Measurements from ENCODE around the gene PRMT7. TPM values are rescaled to one million over a fixed set of nuclear protein-coding genes. Genes with fewer than 3 reads are reported as not detected.

Gene PRMT7, protein sequence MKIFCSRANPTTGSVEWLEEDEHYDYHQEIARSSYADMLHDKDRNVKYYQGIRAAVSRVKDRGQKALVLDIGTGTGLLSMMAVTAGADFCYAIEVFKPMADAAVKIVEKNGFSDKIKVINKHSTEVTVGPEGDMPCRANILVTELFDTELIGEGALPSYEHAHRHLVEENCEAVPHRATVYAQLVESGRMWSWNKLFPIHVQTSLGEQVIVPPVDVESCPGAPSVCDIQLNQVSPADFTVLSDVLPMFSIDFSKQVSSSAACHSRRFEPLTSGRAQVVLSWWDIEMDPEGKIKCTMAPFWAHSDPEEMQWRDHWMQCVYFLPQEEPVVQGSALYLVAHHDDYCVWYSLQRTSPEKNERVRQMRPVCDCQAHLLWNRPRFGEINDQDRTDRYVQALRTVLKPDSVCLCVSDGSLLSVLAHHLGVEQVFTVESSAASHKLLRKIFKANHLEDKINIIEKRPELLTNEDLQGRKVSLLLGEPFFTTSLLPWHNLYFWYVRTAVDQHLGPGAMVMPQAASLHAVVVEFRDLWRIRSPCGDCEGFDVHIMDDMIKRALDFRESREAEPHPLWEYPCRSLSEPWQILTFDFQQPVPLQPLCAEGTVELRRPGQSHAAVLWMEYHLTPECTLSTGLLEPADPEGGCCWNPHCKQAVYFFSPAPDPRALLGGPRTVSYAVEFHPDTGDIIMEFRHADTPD
- 23.7 TPM for polyA plus RNA-seq (2013, experiment 1 of 2; ENCODE audit: insufficient read length)
- polyA plus RNA-seq (2013, experiment 2 of 2; ENCODE audit: insufficient read length): 25.0 TPM

- peak; percentile 85 for DNase-seq
These were observed at the start of gene PRMT7, which contains the start of gene SLC7A6OS for GRCh38 chr16:68310774-68311511. Gene PRMT7 (plus strand): TSS chr16:68311019. CDS start chr16:68315980, 4,961 bp downstream. Gene SLC7A6OS (minus strand): TSS chr16:68310946. CDS start chr16:68310926, 20 bp downstream.

DNA sequence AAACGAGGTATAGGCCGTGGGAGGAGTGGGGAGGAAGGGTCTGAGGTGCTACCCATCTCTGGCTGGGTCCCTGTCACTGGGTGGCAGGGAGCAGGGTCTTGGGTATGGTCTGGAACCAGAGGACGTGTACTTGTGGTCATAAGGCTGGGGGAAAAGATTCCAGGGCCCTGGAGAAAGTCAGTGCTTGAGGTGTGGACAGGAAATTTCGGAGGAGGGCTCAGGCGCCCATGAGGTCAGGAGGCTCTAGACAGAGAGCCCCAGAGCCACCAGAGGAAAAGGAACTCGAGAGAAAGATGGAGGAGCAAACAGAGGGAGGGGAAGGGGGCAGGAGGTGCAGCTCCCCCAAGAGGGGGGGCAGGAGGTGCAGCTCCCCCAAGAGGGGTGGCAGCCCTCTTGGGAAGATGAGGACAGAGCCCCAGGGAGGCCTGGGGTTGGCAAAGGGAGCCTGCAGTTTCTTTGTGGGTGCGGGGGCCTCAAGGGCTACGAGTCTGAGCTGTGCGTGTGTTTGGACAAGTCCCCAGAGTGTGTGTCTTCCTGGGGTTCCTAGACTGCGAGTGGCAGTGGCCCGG, 47.2 kb upstream of the PRMT7 start:
- no peak for DNase-seq

DNA sequence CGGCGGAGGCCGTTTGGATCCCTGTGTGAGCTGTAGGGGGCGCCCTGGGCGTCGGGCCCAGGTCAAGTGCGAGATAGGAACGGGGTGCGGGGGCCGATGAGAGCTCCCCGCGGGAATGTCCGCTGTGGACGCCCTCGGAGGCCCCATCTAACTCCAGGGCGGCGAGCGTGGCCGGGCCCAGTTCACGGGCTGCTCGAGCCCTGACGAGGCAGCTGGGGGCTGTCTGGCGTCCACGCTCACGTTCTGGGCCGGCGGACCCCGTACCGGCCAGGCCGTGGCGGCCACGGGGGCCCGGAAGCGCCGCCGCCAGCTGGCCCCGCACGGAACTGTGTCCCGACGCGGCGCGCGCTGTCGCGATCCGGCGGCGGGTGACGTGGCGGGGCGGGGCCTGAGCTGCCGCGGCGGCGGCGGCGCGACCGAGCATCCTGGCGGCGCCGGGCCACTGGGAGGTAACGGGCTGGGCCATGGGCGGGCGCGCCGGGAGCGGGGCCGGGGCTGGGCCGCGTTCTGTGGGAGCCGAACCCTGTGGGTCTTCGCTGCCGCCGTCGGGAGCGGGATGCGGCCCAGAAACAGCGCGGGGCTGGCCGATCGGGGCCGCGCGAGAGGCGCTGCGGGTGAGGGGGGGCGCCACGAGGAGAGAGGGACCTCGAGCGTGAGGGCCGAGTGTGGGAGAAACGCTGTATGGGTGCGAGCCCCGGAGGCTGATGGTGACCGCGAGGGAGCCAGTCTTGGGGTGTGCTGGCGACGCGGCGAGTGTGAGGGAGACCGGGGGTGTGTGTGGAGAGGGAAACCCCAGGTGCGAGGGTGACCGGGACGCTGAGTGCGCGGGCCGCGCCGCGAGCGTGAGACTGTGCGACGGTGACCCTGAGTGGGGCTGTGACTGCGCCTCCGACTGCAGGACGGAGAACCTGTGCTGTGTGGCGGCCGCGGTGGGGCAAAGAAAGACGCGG, 46.4 kb upstream of the PRMT7 start, which contains the start of gene SLC7A6:
Gene SLC7A6, plus strand, starts transcription at position 399 of the 950 bp plus-strand sequence. CDS start 10,201 bp downstream, outside the sequence.
- peak; percentile 76 for DNase-seq

DNA sequence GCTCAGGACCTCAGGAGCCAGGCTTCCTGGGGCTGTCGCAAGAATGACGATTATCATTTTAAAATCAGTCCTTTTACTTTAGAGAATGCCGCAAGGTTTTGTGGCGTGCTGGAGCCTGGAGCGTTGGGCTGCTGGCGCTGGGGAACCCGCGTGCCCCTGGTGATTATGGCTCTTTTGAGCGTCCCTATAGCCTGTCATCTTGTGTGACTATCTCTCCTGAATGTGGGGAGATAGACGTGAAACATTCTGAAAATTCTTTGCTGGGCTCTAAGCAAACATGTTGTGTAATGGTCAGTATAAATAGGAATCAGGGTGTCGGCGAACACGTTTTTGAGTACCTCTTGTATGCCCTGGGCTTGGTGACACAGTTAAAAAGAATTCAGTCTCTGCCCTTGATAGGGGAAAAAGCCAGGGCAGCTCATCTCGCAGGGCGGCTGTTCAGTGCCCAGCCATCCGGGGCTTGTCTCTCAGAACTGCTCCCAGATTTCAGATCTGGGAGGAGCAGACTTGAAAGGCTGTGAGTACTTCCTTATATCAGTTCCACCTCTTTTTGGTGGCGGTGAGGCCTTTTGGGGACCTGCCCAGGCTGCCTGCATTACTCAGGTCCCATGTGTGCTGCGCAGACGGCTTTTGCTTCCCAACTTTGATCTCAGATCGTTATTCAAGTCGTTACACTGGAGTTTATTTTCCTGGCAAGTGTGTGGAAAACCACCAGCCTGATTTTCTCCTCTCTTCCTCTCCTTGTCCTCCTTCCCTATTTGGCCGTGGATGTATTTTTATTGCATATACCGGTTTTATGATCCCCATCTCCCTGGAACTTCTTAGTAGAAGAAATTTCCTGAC, 45.5 kb upstream of the PRMT7 start:
- DNase-seq: peak; percentile 61

DNA sequence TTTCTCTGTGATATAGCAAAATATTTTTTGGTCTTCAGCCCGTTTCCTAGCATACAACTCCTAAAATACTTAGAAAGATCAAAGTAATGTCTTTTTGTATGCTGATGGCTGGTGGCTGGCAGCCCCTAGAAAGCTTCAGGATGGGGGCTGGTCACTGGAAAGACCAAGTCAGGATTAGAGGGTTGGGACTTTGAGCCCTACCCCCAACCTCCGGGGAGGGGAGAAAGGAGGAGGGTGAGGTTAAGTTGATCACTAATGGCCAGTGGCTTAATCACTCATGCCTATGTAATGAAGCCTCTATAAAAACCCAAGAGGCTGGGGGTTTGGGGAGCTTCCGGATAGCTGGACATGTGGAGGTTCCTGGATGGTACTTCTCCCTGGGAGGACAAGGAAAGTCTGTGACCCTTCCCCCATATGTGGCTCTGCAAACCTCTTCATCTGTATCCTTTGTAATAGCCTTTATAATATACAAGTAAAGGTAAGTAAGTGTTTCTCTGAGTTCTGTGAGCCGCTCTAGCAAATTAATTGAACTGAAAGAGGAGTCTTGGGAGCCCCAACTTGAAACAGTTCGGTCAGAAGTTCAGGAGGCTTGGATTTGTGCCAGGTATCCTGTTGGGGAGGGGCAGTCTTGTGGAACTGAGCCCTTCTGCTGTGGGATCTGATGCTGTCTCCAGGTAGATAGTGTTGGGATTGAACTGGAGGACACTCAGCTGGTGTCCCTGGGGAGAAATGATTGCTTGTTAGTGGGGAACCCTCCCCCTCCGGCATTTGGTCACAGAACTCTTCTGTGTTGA, 43.0 kb upstream of the PRMT7 start:
- DNase-seq: no peak

GRCh38 chr16:68269793-68270192, 41.0 kb upstream of the PRMT7 start:
- no peak for DNase-seq

- DNase-seq: no peak
These were observed 40.5 kb upstream of the PRMT7 start for GRCh38 chr16:68270353-68270752.

GRCh38 chr16:68272507-68273209, 38.2 kb upstream of the PRMT7 start:
- no peak for DNase-seq

DNA sequence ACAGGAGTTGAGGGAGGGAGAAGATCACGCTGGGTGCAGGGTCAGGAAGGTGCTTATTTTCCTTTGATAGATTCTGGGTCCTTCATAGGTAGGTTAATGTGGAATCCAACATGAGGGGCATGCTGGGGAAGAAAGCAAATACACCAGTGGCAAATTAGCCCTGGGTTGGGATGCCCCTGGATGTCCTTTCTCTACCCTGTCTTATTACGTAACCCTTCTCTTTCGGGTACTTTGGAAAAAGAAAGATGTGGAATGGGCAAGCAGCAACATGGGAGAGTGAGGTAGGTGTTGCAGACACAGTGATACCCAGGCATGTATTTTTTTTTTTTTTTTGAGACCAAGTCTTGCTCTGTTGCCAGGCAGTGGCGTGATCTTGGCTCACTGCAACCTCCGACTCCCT, 37.4 kb upstream of the PRMT7 start:
- no peak for DNase-seq

DNA sequence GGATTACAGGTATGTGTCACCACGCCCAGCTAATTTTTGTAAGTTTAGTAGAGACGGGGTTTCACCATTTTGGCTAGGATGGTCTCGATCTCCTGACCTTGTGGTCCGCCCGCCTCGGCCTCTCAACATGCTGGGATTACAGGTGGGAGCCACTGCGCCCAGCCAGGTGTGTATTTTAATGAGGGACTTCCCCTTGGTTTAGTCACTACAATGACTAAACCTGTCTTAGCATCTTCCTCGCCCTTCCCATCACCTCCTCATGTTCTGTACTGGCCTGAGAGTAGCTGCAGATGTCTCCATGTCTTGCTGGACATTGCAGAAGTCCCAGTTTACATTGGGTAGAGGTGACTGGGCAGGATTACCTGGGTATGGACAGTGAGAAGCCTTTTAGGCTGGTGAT, 36.9 kb upstream of the PRMT7 start:
- DNase-seq: no peak

DNA sequence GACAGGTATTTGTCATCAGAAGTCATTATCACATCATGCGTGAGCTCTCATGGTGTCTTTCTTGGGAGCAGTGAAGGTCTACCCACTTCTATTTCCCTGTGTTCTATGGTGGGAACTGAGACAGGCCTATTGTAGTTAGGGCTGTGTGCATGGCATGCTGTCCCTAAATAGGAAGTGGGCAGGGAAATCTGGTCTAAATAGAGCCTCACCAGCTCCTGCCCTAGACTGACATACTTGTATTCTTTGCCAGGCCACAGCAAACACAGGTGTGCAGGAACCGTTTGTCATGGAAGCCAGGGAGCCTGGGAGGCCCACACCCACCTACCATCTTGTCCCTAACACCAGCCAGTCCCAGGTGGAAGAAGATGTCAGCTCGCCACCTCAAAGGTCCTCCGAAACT, 36.4 kb upstream of the PRMT7 start:
- DNase-seq: no peak

- DNase-seq: no peak
These were observed 35.1 kb upstream of the PRMT7 start for GRCh38 chr16:68275611-68276191.

DNA sequence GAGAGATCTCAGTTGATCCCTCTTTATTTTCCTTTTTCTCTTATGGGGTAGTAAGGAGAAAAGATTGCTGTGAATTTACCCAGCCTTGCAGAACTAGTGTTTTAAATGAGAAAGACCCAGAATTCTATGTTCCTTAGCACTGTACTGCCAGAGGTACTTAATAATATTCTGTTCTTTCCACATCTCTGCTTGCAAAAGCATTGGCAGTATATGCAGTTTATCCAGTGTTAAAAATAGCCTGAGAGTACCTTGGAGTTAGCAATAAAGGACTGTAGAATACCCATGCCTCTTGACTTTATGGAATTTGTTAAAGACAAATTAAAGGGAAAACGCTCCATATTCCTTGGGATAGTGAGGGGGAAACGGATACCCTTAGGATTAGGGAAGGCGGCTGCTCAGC, 34.6 kb upstream of the PRMT7 start:
- DNase-seq: no peak

DNA sequence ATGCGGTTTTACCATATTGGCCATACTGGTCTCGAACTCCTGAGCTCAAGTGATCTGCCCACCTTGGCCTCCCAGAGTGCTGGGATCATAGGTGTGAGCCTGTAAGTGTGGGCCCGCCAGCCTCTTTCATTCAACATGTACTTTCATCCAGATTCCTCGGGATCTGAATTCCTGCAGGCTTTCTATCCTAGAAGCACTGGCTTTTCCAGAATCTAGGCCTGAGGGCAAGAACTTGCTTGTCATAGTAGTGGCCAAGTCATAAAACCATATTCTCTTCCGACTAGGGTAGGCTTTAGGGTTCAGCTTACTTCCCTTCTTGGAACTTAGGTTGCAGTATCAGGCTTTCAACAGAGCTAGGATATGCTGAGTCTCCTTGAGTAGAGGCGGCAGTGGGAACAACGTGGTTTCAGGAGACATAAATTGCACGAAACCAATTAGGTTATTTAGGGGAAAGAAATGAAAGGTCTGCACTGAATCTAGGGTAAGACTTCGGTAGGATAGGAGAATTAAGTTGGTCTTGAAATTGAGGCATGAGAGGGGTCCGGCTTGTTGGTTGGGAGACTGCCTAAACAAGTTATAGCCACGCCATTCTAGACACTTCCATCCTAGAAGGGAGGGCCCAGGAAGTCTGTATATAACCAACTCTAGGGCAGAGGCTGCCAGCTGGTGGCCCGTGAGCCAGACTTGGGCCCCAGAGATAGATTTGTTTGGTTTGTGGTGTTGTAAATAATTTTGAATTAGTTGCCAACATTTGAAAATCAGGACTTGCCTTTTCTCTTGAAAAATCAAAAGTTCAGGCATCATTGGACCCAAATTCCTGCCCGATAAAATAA, 30.9 kb upstream of the PRMT7 start:
- no peak for DNase-seq

DNA sequence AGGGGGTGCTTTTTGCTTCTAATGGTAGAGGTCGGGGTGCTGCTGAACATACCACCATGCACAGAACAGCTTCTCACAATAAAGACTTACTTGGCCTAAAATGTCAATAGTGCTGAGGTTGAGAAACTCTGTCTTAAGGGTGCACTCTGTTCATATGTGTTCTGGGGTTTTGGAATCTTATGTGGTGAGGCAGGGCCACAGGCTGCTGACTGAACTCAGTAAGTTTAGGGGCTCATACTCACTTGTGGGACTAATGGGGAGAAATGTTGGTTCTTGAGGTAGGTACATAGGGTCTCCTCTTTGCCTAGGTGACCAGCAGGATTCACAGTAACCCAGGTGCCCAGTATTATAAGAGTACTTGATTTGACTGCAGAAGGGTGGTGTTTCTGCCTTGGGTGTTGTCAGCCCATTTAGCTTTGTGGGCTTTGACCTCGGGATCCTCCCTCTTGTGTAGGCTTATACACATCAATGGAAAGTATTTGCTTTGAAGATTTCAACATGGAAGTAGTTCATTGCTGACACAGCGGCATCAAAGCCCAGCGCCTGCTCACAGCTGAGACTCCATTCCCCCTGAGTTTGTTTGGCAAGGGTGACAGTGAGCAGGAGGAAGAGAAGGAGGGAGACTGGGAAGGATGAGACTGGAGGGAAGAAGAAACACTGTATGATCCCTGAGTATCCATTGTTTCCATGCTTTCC, 29.3 kb upstream of the PRMT7 start:
- DNase-seq: no peak

DNA sequence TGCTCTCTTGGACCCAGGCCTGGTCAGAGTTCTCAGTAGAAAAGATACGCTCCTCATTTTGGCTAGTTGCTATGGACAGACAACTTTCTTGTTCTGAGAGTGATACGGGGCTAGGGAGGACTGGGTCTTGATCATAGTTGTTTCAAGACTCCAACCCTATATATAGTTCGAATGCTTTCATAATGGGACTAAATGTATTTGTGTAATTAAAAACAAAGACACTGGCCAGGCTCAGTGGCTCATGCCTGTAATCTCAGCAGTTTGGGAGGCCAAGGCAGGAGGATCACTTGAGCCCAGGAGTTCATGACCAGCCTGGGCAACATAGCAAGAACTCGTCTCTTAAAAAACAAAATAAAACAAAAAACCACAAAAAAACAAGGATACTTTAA, 28.8 kb upstream of the PRMT7 start:
- DNase-seq: no peak

DNA sequence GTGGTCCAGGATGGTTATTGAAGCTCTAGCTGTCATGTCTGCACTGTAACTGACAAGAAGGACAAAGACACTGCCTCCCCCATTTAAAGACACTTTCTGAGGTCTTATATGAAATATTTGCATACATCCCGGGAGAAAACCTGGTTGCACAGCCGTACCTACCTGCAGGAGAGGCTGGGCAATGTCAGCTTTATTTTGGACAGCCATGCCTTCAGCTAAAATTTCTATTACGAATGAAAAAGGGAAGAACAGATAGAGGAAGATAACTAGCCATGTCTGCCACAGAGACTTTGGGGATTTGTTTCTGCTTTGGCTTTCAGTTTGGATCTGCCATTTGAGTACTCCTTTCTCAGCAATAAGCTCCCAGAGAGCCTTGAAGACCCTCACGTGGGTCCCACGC, 27.5 kb upstream of the PRMT7 start:
- DNase-seq: no peak

Measured in fibroblast of skin of abdomen (primary cell).